HL-60 (cell line): ENCODE data around the gene DSG4.

Experiments
- DNase-seq, 2 experiments: peaks; one replicate each; pipeline ENCODE4 v3.0.0-alpha.2; 2010 to 2020; ENCODE audit warnings: low read depth in 1 of 2, low spot score in 1 of 2
- H3K27ac ChIP-seq: fragments of 250-450 bp; sonication (Bioruptor Pico); replicated peaks from 2 replicates; pipeline ENCODE4 v1.5.1; 2020; ENCODE audit warnings: mild to moderate bottlenecking, moderate library complexity
- H3K27me3 ChIP-seq: fragments of 250-450 bp; sonication (Bioruptor Pico); 2 replicates; pipeline ENCODE4 v1.5.1; 2021; ENCODE audit warnings: mild to moderate bottlenecking, moderate library complexity; ENCODE audit not compliant: insufficient read depth, poor library complexity, severe bottlenecking
- H3K4me3 ChIP-seq: replicated peaks from 2 replicates; pipeline ENCODE4 v1.5.1; 2011; ENCODE audit warnings: mild to moderate bottlenecking, control low read depth, low read length; ENCODE audit not compliant: insufficient read depth
- CTCF ChIP-seq: IDR thresholded peaks from one replicate; pipeline ENCODE4 v1.5.1; 2011; ENCODE audit warnings: low read length, control low read depth, inconsistent platforms; ENCODE audit not compliant: insufficient read depth
- GABPA ChIP-seq: IDR thresholded peaks from 2 replicates; pipeline ENCODE4 v1.6.1; 2012; ENCODE audit warnings: low read depth
- POLR2AphosphoS5 ChIP-seq: IDR thresholded peaks from 2 replicates; pipeline ENCODE4 v1.6.1; 2012; ENCODE audit warnings: low read depth
- REST ChIP-seq: IDR thresholded peaks from 2 replicates; pipeline ENCODE4 v1.6.1; 2012; ENCODE audit warnings: low read depth; ENCODE audit not compliant: insufficient replicate concordance
- SPI1 ChIP-seq: IDR thresholded peaks from 2 replicates; pipeline ENCODE4 v1.6.1; 2012; ENCODE audit warnings: low read depth, mild to moderate bottlenecking, borderline replicate concordance

The DSG4 gene

GRCh38 chr18:31430554-31430953 lies 54.0 kb downstream of the DSG4 start:
- Histone ChIP-seq H3K27ac (no peak overlapping the region), H3K27me3 (no peaks in the 10 kb centered on the region), H3K4me3 (no peak overlapping the region)
- no peak for DNase-seq
- TF ChIP-seq SPI1, result no peak
- no peak for TF ChIP-seq CTCF
- TF ChIP-seq REST, result no peak
- no peak for TF ChIP-seq POLR2AphosphoS5
- TF ChIP-seq GABPA, result no peak

GRCh38 chr18:31432316-31432715 lies 55.7 kb downstream of the DSG4 start:
- no peaks in the 10 kb centered on the region for H3K27me3 ChIP-seq
- TF ChIP-seq POLR2AphosphoS5 (no peak), SPI1 (no peak), GABPA (no peak), REST (no peak), CTCF (no peak)

GRCh38 chr18:31436825-31437224 lies 60.2 kb downstream of the DSG4 start:
- TF ChIP-seq GABPA, result no peak
- no peak for TF ChIP-seq POLR2AphosphoS5
- TF ChIP-seq REST, result no peak
- TF ChIP-seq SPI1, result no peak
- no peak for DNase-seq
- H3K27me3 ChIP-seq, result no peaks in the 10 kb centered on the region
- H3K27ac ChIP-seq, result no peak overlapping the region
- no peak overlapping the region for H3K4me3 ChIP-seq

More at GRCh38 chr18:31432316-31432715, 55.7 kb downstream of the DSG4 start:
- DNase-seq, result no peak
- no peak overlapping the region for H3K4me3 ChIP-seq
- H3K27ac ChIP-seq, result no peak overlapping the region

GRCh38 chr18:31438402-31438801 lies 61.8 kb downstream of the DSG4 start:
- DNase-seq, result no peak
- Histone ChIP-seq H3K4me3 (no peak overlapping the region), H3K27me3 (no peaks in the 10 kb centered on the region), H3K27ac (no peak overlapping the region)
- TF ChIP-seq SPI1 (no peak), POLR2AphosphoS5 (no peak), GABPA (no peak), REST (no peak), CTCF (no peak)
